HepG2 (cell line): ENCODE measurements around the gene CENPL. TPM values are rescaled to one million over a fixed set of nuclear protein-coding genes. Genes with fewer than 3 reads are reported as not detected.

ENCODE experiments used
- ATRX ChIP-seq: sonication (generic); formaldehyde crosslinking; IDR thresholded peaks from 2 replicates; pipeline ENCODE4 v1.4.0; 2020; ENCODE audit warnings: missing genetic modification reagents, borderline replicate concordance
- HNRNPH1 ChIP-seq: fragments of 200-400 bp; formaldehyde crosslinking; optimal IDR thresholded peaks from 2 replicates; pipeline ENCODE3; 2017; ENCODE audit warnings: mild to moderate bottlenecking, low read depth, low read length
- ZBTB43 ChIP-seq: sonication (generic); formaldehyde crosslinking; conservative IDR thresholded peaks from 2 replicates; pipeline ENCODE4 v1.4.0; 2020; ENCODE audit warnings: missing genetic modification reagents
- ZNF142 ChIP-seq: sonication (generic); formaldehyde crosslinking; IDR thresholded peaks from 2 replicates; pipeline ENCODE4 v1.4.0; 2020; ENCODE audit warnings: missing genetic modification reagents
- ZNF235 ChIP-seq: sonication (generic); formaldehyde crosslinking; IDR thresholded peaks from 2 replicates; pipeline ENCODE4 v1.8.1; 2023; ENCODE audit warnings: mild to moderate bottlenecking, missing genetic modification reagents, borderline replicate concordance
- ZNF407 ChIP-seq: sonication (generic); formaldehyde crosslinking; IDR thresholded peaks from one replicate; pipeline ENCODE4 v1.5.1; 2020; ENCODE audit warnings: mild to moderate bottlenecking, missing genetic modification reagents; ENCODE audit errors: not compliant biosample characterization
- ZNF460 ChIP-seq: sonication (generic); formaldehyde crosslinking; IDR thresholded peaks from 2 replicates; pipeline ENCODE4 v1.5.1; 2020; ENCODE audit warnings: missing genetic modification reagents, mild to moderate bottlenecking, borderline replicate concordance
- ZNF709 ChIP-seq: sonication (generic); formaldehyde crosslinking; IDR thresholded peaks from 2 replicates; pipeline ENCODE4 v1.5.0; 2020; ENCODE audit warnings: mild to moderate bottlenecking, missing genetic modification reagents
- ZSCAN5A ChIP-seq: sonication (generic); formaldehyde crosslinking; IDR thresholded peaks from 2 replicates; pipeline ENCODE4 v1.8.0; 2022; ENCODE audit warnings: mild to moderate bottlenecking, missing genetic modification reagents, borderline replicate concordance
- polyA plus RNA-seq, 8 experiments: library from polyadenylated mRNA; depleted of rRNA in 3 of 8; stranded (reverse) in 7 of 8; unstranded in 1 of 8; fragments of >200 nt; fragmentation: Illumina TruSeq in 4 of 8; extraction: Trizol in 4 of 8; gene quantifications; 2 replicates each; pipeline versions ENCODE4 v1.2.1 to v1.2.3, GENCODE V29; 2011 to 2016; ENCODE audit warnings: low read depth in 4 of 8, missing spikeins in 1 of 8, mixed read lengths in 1 of 8; ENCODE audit not compliant: insufficient read depth in 1 of 8
- total RNA-seq, 5 experiments: library from RNA; depleted of rRNA; stranded (reverse); fragments of >200 nt; fragmentation: Illumina TruSeq; extraction: Trizol; gene quantifications; 2 replicates each; pipeline ENCODE4 v1.2.3, GENCODE V29; 2016; ENCODE audit warnings: low read depth in 1 of 5

CENPL gene
- total and polyA plus RNA-seq, 2 of the 13 experiments (the other 11 are each of a cell fraction or from before 2014, with no cell fraction given): 4.4 to 14.2 TPM

DNA sequence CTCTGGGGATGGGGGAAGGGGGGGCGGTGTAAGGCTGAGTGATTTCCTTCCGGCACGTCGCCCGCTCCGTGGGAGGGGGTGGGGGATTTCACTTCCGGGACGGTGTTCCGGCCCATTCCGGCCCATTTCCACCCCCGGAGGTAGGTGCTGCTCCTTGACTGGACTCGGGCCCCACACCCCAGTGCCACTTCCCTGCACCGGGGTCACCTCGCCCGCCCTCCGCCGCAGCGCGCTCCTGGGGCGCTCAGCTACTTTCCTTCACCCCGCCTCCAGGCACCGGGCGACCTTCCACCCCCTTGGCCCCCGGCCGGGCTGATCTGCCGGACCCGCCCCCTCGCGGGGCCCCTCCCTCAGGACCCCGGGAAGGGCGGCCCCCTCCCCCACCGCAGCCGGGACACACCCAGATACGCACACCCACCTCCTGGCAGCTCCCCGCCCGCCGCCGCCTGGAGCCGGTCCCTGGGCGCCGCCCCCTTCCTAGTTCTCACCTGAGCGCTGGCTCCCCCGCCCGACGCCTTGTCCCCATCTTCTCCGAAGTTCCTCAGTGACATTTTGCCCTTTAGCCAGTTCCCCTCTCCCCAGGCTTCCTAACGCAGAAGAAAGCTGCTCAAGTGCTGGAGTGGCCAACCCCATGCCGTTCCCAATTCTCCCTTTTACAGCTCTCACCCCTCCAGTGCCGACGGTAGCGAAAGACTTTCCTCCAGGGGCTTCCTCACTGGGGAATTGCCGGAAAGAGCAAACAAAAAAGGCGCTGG lies 43.8 kb upstream of the CENPL start, which contains the start of gene ZBTB37 (continued):
- TF ChIP-seq ZNF142 (CRISPR knock-in tag) (0 out of 2 replicates have a peak, but pooled peaks have one; percentile 30), ZNF235 (CRISPR knock-in tag) (no peak), ZNF407 (CRISPR knock-in tag) (no peak), ZNF709 (CRISPR knock-in tag) (0 out of 2 replicates have a peak, but pooled peaks have one; percentile 28), ZBTB43 (CRISPR knock-in tag) (no peak), ZSCAN5A (no peak), ZNF460 (CRISPR knock-in tag) (no peak), ATRX (CRISPR knock-in tag) (no peak), HNRNPH1 (no peak)
